ENCODE measurements around the gene DHODH. TPM values are rescaled to one million over a fixed set of nuclear protein-coding genes. Genes with fewer than 3 reads are reported as not detected.
"Not testable (repeated sequence)": the region's sequence is repeated elsewhere in the genome, so short reads cannot be mapped to it uniquely, and the experiment has no call there.

Gene DHODH
- total RNA-seq, 1 experiment from 2014 or later, result 6.6 TPM

DNA sequence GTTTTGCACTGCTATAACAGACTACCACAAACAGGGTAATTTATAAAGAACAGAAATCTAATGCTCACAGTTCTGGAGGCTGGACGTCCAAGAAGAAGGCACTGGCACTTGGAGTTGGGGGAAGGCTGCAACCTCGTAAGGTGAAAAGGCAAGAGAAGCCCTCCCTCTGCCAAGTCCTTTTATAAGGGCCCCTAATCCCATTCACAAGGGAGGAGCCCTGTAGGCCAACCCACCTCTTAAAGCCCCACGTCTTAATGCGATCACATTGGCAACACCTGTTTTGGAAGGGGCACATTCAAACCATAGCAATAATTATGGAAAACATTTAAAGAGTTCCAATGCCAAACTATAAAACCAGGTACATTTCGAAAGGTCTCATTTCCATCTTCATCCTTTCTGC is 13.5 kb upstream of the DHODH start:
- Histone ChIP-seq H3K27me3 (replicated peaks) (peaks cover 6% of the 10 kb centered on the region), H3K36me3 (no peaks in the 10 kb centered on the region), H3K4me1 (replicated peaks) (no peaks in the 10 kb centered on the region), H3K9me3 (replicated peaks) (no peaks in the 10 kb centered on the region), H3K27ac (no peak overlapping the region), H3K4me3 (no peak overlapping the region)
- no peak for DNase-seq (ENCODE audit: low read depth in 1 of 2, low spot score in 2 of 2)

DNA sequence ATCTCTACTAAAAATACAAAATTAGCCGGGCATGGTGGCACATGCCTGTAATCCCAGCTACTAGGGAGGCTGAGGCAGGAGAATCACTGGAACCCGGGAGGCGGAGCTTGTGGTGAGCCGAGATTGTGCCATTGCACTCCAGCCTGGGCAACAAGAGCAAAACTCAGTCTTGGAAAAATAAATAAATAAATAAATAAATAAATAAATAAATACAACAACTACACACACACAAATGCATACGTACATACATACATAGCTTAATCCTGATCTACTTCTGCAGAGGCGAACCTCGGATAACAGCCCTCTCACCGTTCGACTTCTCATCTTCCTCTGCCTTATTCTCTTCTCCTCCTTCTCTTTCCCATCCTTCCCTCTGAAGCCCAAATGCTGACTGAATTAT is 11.0 kb upstream of the DHODH start:
- H3K27me3 ChIP-seq (replicated peaks), result not testable (repeated sequence)

DNA sequence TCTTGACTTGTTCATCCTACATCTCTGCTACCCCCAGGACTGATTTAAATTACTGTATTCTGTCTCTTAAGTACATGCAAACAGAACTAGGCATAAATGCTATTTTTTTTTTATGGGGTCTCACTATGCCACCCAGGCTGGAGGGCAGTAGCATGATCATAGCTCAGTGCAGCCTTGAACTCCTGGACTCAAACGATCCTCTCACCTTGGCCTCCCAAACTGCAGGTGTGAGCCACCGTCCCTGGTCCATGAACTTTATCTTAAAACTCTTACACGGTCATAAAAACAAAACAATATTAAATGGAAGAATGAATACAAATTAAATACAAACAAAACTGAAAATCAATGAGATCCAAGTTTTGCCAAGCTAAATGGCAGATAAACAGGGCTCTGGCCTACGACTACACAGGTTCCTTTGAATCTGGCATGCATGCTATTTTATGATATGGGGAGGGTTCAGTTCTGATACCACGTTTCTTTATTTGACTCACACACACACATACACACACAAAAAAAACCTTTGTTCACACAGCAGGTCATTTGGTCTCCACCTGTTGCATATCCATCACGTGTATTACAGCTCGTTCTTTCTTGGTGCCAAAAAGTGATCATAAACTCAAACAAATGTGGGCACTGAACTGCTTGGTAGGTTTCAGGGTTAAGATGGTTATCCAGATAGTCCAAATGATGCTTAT is 7.2 kb upstream of the DHODH start:
- Histone ChIP-seq H3K27me3 (replicated peaks) (no peaks in the 10 kb centered on the region; the same call in 1 of the 2 replicates), H3K27ac (no peak overlapping the region), H3K9me3 (replicated peaks) (no peaks in the 10 kb centered on the region), H3K36me3 (no peaks in the 10 kb centered on the region), H3K4me1 (replicated peaks) (no peaks in the 10 kb centered on the region), H3K4me3 (no peak overlapping the region)
- no peak for DNase-seq (ENCODE audit: low read depth in 1 of 2, low spot score in 2 of 2)

More for the DNA sequence above, 11.0 kb upstream of the DHODH start:
- not testable (repeated sequence) for DNase-seq (ENCODE audit: low read depth in 1 of 2, low spot score in 2 of 2); H3K4me3 ChIP-seq; H3K27ac ChIP-seq; H3K36me3 ChIP-seq; H3K9me3 ChIP-seq (replicated peaks); H3K4me1 ChIP-seq (replicated peaks)

DNA sequence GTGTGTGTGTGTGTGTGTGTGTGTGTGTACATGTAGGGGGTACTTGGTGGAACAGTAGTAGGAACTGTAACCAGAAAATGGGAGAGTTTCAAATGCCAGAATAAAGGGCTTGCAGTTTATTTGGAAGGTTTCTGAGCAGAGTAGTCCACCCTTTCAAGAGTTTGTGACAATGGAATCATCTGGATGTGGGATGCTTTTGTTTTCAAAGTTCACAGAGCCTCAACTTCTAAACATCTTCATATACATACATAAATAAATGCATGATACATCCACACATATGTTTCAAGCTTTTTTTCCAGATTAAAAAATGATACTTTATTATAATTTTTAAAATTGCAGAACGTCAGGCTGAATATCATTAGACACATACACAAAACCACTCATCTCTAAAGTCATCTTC is 5.9 kb upstream of the DHODH start:
- DNase-seq (ENCODE audit: low read depth in 1 of 2, low spot score in 2 of 2), result no peak
- no peaks in the 10 kb centered on the region; the same call in 1 of the 2 replicates for H3K27me3 ChIP-seq (replicated peaks)
- no peak overlapping the region for H3K4me3 ChIP-seq
- H3K4me1 ChIP-seq (replicated peaks), result no peaks in the 10 kb centered on the region
- no peaks in the 10 kb centered on the region for H3K9me3 ChIP-seq (replicated peaks)
- H3K36me3 ChIP-seq, result no peaks in the 10 kb centered on the region
- H3K27ac ChIP-seq, result no peak overlapping the region

DNA sequence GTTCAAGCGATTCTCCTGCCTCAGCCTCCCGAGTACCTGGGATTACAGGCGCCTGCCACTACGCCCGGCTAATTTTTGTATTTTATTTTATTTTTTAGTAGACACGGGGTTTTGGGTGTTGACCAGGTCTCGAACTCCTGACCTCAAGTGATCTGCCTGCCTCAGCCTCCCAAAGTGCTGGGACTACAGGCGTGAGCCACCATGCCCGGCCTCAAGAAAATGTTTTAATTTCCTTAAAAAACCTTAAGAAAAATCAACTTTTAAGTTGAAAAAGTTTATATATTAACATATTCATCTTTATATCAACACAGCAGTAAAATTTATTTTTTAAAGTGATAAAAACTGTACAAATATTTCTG is 500 bp upstream of the DHODH start:
- H3K4me3 ChIP-seq, result peak overlapping the region; percentile 64
- not testable (repeated sequence) for H3K4me1 ChIP-seq (replicated peaks); H3K36me3 ChIP-seq; H3K9me3 ChIP-seq (replicated peaks); DNase-seq (ENCODE audit: low read depth in 1 of 2, low spot score in 2 of 2); H3K27me3 ChIP-seq (replicated peaks); H3K27ac ChIP-seq

DNA sequence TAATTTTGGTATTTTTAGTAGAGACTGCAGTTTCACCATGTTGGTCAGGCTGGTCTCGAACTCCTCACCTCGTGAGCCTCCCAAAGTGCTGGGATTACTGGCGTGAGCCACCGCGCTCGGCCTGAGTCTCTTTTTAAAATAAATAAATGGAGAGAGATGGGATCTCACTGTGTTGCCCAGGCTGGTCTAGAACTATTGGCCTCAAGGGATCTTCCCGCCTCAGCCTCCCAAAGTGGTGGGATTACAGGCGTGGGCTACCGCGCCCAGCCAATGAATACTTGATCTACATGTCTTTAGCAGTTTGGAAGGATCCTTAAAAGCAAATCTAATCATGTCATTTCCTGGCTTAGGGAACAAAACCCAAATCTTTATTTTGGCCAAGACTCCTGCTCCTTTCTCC is 1.2 kb downstream of the DHODH start:
- DNase-seq (ENCODE audit: low read depth in 1 of 2, low spot score in 2 of 2), result no peak
- H3K4me1 ChIP-seq (replicated peaks), result no peaks in the 10 kb centered on the region
- H3K27ac ChIP-seq, result no peak overlapping the region
- H3K9me3 ChIP-seq (replicated peaks), result no peaks in the 10 kb centered on the region
- no peak overlapping the region for H3K4me3 ChIP-seq
- peaks cover 7% of the 10 kb centered on the region for H3K36me3 ChIP-seq
- no peaks in the 10 kb centered on the region for H3K27me3 ChIP-seq (replicated peaks)

DNA sequence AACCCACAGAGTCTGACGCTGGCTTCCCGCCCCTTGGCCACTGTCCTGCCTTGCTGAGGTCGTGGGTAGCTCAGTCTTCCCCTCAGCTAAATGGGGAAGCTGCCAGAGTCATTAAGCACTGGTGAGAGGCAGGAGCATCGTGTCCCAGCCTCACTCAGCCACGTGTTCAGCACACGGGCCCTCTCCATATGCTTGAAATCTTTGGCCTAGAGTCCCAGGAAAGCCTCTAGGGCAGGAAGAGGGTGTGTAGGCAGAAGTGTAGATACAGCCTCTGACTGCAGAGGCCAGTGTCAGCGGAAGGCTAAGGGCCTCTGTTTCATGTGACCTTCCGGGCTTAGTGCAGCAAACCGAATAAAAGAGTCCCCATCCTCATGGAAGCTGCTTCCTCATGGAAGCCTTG is 4.1 kb downstream of the DHODH start:
- no peaks in the 10 kb centered on the region for H3K27me3 ChIP-seq (replicated peaks)
- no peak overlapping the region for H3K4me3 ChIP-seq

DNA sequence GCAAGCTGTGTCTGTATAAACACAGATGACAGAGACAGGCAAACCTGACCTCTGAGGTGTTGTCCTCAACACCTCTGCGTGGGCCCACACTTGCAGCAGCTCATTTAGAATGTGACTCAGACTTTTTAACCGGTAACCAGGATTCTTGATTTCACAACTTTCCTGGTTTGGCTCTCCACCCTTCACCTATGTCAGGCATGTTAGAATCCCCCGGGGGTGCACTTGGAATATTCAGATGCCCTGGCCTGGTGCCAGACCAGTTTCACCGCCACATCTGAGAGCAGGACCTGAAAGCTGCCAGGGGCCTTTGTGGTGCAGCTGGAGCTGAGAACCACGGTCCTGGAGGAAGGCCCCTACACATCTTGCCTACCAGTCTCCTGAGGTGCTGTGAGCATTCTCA is 4.8 kb downstream of the DHODH start:
- H3K27me3 ChIP-seq (replicated peaks), result no peaks in the 10 kb centered on the region
- no peak overlapping the region for H3K4me3 ChIP-seq
- peaks cover 7% of the 10 kb centered on the region for H3K36me3 ChIP-seq
- no peak for DNase-seq (ENCODE audit: low read depth in 1 of 2, low spot score in 2 of 2)
- no peaks in the 10 kb centered on the region for H3K4me1 ChIP-seq (replicated peaks)
- no peak overlapping the region for H3K27ac ChIP-seq
- no peaks in the 10 kb centered on the region for H3K9me3 ChIP-seq (replicated peaks)

More for the DNA sequence above, 4.1 kb downstream of the DHODH start:
- no peaks in the 10 kb centered on the region for H3K9me3 ChIP-seq (replicated peaks)
- no peak overlapping the region for H3K27ac ChIP-seq
- DNase-seq (ENCODE audit: low read depth in 1 of 2, low spot score in 2 of 2), result no peak
- H3K4me1 ChIP-seq (replicated peaks), result no peaks in the 10 kb centered on the region
- H3K36me3 ChIP-seq, result peaks cover 7% of the 10 kb centered on the region

DNA sequence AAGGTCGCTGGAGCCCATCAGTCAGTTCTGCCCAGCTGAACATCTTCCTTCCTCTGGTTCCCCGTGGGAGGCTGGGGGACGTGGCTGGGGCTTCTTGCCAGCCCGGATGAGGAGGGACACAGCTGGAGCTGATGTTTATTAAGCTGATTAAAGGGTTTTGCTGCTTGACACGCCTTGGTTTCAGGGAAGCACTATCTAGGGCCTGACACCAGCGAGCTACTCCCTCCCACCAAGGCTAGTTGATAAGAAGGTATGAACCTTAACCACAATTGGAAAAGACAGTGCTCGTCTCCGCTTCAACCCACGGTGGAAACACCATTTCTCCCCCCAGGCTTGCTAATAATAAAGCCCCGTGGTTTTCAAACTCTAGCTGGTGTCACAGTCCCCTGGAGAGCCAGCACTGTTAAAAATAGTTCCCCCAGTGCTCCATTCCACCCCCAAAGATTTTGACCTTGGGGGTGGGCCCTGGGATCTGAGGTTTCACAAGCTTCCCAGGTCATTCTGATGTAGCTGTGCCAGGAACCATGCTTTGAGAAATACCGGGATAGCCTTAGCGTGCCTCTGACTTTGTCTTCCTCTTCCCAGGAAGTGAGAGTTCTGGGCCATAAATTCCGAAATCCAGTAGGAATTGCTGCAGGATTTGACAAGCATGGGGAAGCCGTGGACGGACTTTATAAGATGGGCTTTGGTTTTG is 5.5 kb downstream of the DHODH start:
- Histone ChIP-seq H3K9me3 (replicated peaks) (no peaks in the 10 kb centered on the region), H3K4me1 (replicated peaks) (no peaks in the 10 kb centered on the region), H3K4me3 (no peak overlapping the region), H3K27me3 (replicated peaks) (no peaks in the 10 kb centered on the region), H3K27ac (no peak overlapping the region), H3K36me3 (peaks cover 7% of the 10 kb centered on the region)
- DNase-seq (ENCODE audit: low read depth in 1 of 2, low spot score in 2 of 2), result no peak

DNA sequence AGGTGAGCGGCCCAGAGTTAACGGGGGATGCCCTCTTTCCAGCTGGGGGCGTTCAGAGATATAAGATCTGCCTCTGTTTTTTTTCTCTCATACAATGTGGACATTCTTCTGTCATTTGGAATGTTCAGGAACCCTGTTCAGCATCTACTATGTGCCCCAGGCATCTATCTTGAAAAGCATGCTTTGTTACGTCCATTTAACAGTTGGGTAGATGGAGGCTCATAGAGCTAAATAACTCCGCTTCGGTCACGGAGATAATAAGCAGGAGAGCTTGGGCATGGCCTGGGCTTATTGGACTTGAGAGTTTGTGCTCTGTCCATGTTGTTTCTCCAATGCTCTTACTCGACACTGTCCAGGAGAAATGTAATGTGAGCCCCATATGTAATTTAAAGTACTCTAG is 6.1 kb downstream of the DHODH start:
- Histone ChIP-seq H3K27ac (no peak overlapping the region), H3K4me1 (replicated peaks) (no peaks in the 10 kb centered on the region), H3K9me3 (replicated peaks) (no peaks in the 10 kb centered on the region), H3K4me3 (no peak overlapping the region), H3K36me3 (peaks cover 7% of the 10 kb centered on the region), H3K27me3 (replicated peaks) (no peaks in the 10 kb centered on the region)
- no peak for DNase-seq (ENCODE audit: low read depth in 1 of 2, low spot score in 2 of 2)

DNA sequence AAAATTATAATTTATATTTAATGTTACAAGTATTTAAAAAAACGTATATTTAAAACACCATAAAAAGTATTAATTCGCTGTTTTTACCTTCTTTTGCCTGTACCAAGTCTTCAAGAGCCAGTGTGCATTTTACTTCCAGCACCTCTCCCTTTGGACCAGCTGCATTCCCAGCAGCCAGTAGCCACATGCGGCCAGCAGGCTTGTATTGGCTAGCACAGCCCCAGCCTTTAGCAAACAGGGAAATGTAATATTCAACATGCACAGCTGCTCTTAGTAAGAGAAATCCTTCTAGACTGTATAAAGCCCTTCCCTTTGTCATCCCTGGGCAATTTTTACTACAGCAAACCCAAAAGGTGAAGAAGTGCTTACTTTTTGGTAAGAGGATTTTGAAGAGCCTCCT is 6.6 kb downstream of the DHODH start:
- H3K4me3 ChIP-seq, result no peak overlapping the region
- H3K9me3 ChIP-seq (replicated peaks), result no peaks in the 10 kb centered on the region
- H3K27ac ChIP-seq, result no peak overlapping the region
- H3K27me3 ChIP-seq (replicated peaks), result no peaks in the 10 kb centered on the region
- peaks cover 7% of the 10 kb centered on the region for H3K36me3 ChIP-seq
- DNase-seq (ENCODE audit: low read depth in 1 of 2, low spot score in 2 of 2), result no peak
- H3K4me1 ChIP-seq (replicated peaks), result no peaks in the 10 kb centered on the region

DNA sequence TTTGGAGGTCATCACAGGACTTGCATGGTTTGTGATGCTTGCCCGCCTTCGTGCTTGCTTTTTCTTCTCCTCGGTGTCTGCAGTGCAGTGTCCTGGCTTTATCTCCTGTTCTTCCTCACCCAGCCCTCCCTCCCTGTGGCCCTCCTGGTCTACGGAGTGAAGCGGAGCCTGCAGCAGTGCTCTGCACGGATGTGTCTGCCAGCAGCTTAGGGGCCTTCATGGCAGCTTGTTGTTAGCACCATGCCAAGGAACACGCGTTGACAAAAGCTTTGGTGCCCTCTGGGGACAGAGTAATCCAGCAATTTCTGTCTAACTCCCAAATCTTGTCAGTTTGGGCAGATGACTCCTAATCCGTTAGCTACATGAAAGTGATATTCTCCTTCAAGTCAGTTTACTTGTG is 9.9 kb downstream of the DHODH start:
- H3K4me3 ChIP-seq, result no peak overlapping the region
- no peaks in the 10 kb centered on the region for H3K4me1 ChIP-seq (replicated peaks)
- H3K36me3 ChIP-seq, result no peaks in the 10 kb centered on the region; the same call in none of the 2 replicates
- no peak for DNase-seq (ENCODE audit: low read depth in 1 of 2, low spot score in 2 of 2)
- H3K9me3 ChIP-seq (replicated peaks), result no peaks in the 10 kb centered on the region
- no peaks in the 10 kb centered on the region for H3K27me3 ChIP-seq (replicated peaks)
- no peak overlapping the region for H3K27ac ChIP-seq

DNA sequence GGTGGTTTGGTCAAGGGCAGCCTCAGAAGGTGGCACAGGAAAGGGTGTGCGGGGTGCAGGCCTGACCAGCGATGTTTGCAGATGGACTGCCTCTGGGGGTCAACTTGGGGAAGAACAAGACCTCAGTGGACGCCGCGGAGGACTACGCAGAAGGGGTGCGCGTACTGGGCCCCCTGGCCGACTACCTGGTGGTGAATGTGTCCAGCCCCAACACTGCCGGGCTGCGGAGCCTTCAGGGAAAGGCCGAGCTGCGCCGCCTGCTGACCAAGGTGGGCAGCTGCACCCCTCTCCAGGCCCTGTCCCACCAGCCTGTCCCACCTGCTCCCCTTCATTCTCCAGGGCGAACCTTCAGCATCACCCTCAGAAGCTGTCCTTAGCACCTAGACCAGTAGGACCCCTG is 12.5 kb downstream of the DHODH start:
- H3K4me3 ChIP-seq, result no peak overlapping the region
- H3K9me3 ChIP-seq (replicated peaks), result no peaks in the 10 kb centered on the region
- H3K27ac ChIP-seq, result no peak overlapping the region
- H3K27me3 ChIP-seq (replicated peaks), result no peaks in the 10 kb centered on the region
- DNase-seq (ENCODE audit: low read depth in 1 of 2, low spot score in 2 of 2), result no peak
- H3K36me3 ChIP-seq, result peaks cover 15% of the 10 kb centered on the region
- no peaks in the 10 kb centered on the region; the same call in 1 of the 2 replicates for H3K4me1 ChIP-seq (replicated peaks)

DNA sequence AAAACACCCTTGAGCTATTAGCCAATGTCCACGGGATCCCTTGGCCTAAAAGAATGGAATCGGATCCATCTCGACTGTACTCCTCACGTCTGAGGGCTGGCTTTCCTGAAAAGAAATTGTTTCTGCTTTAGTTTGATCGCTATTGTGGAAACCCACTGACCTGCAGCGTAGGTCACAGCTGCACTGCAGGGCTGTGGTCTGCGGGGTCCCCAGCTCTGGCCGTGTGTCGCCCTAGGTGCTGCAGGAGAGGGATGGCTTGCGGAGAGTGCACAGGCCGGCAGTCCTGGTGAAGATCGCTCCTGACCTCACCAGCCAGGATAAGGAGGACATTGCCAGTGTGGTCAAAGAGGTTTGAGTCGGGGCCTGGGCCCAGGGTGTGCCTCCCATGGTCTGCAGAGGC is 13.6 kb downstream of the DHODH start:
- Histone ChIP-seq H3K27ac (no peak overlapping the region), H3K36me3 (peaks cover 15% of the 10 kb centered on the region), H3K27me3 (replicated peaks) (no peaks in the 10 kb centered on the region), H3K4me1 (replicated peaks) (no peaks in the 10 kb centered on the region; the same call in 1 of the 2 replicates), H3K9me3 (replicated peaks) (no peaks in the 10 kb centered on the region), H3K4me3 (no peak overlapping the region)
- DNase-seq (ENCODE audit: low read depth in 1 of 2, low spot score in 2 of 2), result no peak
